ENCODE results near the gene CHST3. TPM values are rescaled to one million over a fixed set of nuclear protein-coding genes. Genes with fewer than 3 reads are reported as not detected.

The CHST3 gene
- polyA plus RNA-seq, 4 donors, result 0.22 to 7.7 (median 2.5) TPM

DNA sequence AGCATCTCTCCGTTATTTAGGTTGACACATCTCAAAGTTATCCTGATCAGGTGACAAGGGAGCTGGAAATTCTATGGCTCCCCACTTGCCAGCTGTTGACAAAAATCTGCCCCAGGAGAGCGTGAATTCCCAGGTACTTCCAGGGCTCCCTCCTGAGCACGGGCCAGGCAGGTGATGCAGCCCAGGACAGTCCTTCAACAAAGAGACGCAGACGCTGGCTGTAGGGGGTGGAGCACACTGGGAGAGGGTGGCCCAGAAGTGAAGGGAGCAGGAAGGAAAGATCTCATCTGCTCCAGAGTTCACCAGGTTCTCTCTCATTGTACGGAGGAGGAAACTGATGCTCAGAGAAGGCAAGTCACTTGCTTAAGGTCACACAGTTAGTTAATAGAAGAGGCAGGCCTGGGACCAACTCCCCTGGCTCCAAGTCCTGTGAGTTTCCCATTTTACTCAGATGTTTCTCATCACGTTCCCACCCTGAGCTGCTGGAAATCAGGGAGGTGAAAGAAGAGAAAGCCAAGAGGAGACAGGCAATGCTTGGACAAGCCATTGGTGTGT lies 41.0 kb upstream of the CHST3 start:
- Histone ChIP-seq H3K27ac (ENCODE audit: low read depth in 1 of 3, low read length in 2 of 3) (no peak overlapping the region), H3K27me3 (ENCODE audit: control insufficient read depth in 3 of 3, insufficient read depth in 3 of 3, low read length in 3 of 3) (no peaks in the 10 kb centered on the region), H3K36me3 (ENCODE audit: control insufficient read depth in 3 of 3, insufficient read depth in 2 of 3, low read depth in 1 of 3, low read length in 3 of 3) (no peaks in the 10 kb centered on the region), H3K4me1 (ENCODE audit: control insufficient read depth in 3 of 3, insufficient read depth in 2 of 3, low read depth in 1 of 3, low read length in 2 of 3) (peaks cover 0 to 17% (median 5%) of the 10 kb centered on the region in 3 donors), H3K4me3 (ENCODE audit: low read depth in 1 of 3, low read length in 3 of 3) (no peak overlapping the region), H3K9me3 (ENCODE audit: control insufficient read depth in 2 of 2, insufficient read depth in 1 of 2, low read depth in 1 of 2, low read length in 1 of 2) (no peaks in the 10 kb centered on the region)
- 64 to 72% (median 72%) methylated on average over 7 of the region's 7 CpGs for WGBS, 3 donors
- DNase-seq, result no peak
- no peak for FAIRE-seq

DNA sequence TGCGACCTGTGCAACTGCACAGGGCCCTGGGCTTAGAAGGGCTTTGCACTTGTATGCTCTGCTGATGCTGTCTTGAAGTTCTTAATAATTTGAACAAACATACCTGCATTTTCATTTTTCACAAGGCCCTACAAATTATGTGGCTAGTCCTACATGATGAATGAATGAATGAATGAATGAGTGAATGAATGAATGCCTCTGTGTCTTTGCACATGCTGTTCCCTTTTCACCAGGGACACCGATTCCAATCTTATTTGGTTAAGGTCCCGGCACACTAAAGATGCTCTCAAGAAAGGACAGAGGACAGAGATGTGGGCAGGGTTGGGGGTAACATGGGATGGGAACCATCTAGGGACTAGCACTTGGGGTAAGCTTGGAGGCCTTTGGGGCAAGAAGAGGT lies 39.4 kb upstream of the CHST3 start:
- Histone ChIP-seq H3K36me3 (ENCODE audit: control insufficient read depth in 3 of 3, insufficient read depth in 2 of 3, low read depth in 1 of 3, low read length in 3 of 3) (no peaks in the 10 kb centered on the region), H3K4me1 (ENCODE audit: control insufficient read depth in 3 of 3, insufficient read depth in 2 of 3, low read depth in 1 of 3, low read length in 2 of 3) (peaks cover 0 to 19% (median 5%) of the 10 kb centered on the region in 3 donors), H3K9me3 (ENCODE audit: control insufficient read depth in 2 of 2, insufficient read depth in 1 of 2, low read depth in 1 of 2, low read length in 1 of 2) (no peaks in the 10 kb centered on the region), H3K27ac (ENCODE audit: low read depth in 1 of 3, low read length in 2 of 3) (no peak overlapping the region), H3K27me3 (ENCODE audit: control insufficient read depth in 3 of 3, insufficient read depth in 3 of 3, low read length in 3 of 3) (no peaks in the 10 kb centered on the region), H3K4me3 (ENCODE audit: low read depth in 1 of 3, low read length in 3 of 3) (no peak overlapping the region)
- 91 to 95% (median 93%) methylated on average over 3 of the region's 3 CpGs for WGBS, 3 donors
- FAIRE-seq, result no peak
- no peak for DNase-seq

DNA sequence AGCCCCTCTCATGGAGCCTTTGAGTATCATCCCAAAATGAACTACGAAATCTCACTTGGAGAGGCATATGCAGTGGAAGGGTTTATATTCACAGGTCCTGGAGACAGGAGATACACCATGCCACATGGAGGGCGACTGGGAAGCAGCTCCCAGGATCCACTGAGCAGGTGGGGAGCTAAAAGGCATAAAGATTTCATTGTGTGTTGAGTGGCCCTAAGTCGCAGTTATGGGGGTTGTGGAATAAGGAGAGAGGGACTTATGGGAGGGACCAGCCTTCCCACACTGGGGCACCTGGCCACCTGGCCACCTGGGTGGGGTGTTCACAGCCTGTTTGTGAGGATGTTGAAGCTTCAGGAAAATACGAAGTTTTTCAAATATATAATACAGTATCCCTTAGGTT lies 37.0 kb upstream of the CHST3 start:
- peaks cover 0 to 2% of the 10 kb centered on the region in 2 donors for H3K9me3 ChIP-seq (ENCODE audit: control insufficient read depth in 2 of 2, insufficient read depth in 1 of 2, low read depth in 1 of 2, low read length in 1 of 2)
- H3K27ac ChIP-seq (ENCODE audit: low read depth in 1 of 3, low read length in 2 of 3), result no peak overlapping the region
- DNase-seq (no peak), FAIRE-seq (no peak)
- H3K27me3 ChIP-seq (ENCODE audit: control insufficient read depth in 3 of 3, insufficient read depth in 3 of 3, low read length in 3 of 3), result no peaks in the 10 kb centered on the region
- 68 to 91% (median 81%) methylated on average over 4 of the region's 4 CpGs for WGBS, 3 donors
- H3K36me3 ChIP-seq (ENCODE audit: control insufficient read depth in 3 of 3, insufficient read depth in 2 of 3, low read depth in 1 of 3, low read length in 3 of 3), result no peaks in the 10 kb centered on the region
- H3K4me3 ChIP-seq (ENCODE audit: low read depth in 1 of 3, low read length in 3 of 3), result no peak overlapping the region
- peaks cover 0 to 10% (median 0%) of the 10 kb centered on the region in 3 donors for H3K4me1 ChIP-seq (ENCODE audit: control insufficient read depth in 3 of 3, insufficient read depth in 2 of 3, low read depth in 1 of 3, low read length in 2 of 3)

DNA sequence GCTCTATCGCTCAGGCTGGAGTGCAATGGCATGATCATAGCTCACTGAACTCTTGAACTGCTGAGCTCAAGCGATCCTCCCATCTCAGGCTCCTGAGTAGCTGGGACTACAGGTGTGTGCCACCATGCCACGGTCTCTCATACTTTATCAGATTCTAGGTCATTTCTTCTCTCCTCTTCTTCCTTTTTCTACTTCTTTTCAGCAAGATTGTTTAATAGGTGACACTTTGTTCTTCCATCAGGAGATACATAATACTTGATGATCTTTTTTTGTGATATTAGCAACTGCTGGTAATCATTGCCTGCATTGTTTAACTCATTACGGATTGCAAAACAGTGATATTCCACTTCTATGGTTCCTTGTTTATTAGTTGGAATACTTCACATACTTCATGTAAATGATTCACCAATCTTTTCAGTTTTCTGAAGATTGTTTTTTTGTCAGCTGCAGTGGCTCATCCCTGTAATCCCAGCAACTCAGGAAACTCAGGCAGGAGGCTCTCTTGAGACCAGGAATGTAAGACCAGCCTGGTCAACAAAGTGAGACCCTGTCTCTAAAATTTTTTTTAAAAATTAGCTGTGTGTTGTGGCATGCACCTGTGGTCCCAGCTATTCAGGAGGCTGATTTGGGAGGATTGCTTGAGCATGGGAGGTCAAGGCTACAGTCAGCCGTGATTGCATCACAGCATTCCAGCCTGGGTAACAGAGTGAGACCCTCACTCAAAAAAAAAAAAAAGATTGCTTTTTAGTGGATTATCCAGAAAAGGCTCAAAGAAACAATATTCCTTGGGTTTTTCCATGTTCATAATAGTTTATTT lies 36.2 kb upstream of the CHST3 start:
- Histone ChIP-seq H3K9me3 (ENCODE audit: control insufficient read depth in 2 of 2, insufficient read depth in 1 of 2, low read depth in 1 of 2, low read length in 1 of 2) (peaks cover 0 to 4% of the 10 kb centered on the region in 2 donors), H3K36me3 (ENCODE audit: control insufficient read depth in 3 of 3, insufficient read depth in 2 of 3, low read depth in 1 of 3, low read length in 3 of 3) (no peaks in the 10 kb centered on the region), H3K27ac (ENCODE audit: low read depth in 1 of 3, low read length in 2 of 3) (no peak overlapping the region), H3K27me3 (ENCODE audit: control insufficient read depth in 3 of 3, insufficient read depth in 3 of 3, low read length in 3 of 3) (no peaks in the 10 kb centered on the region), H3K4me1 (ENCODE audit: control insufficient read depth in 3 of 3, insufficient read depth in 2 of 3, low read depth in 1 of 3, low read length in 2 of 3) (peaks cover 0 to 10% (median 0%) of the 10 kb centered on the region in 3 donors), H3K4me3 (ENCODE audit: low read depth in 1 of 3, low read length in 3 of 3) (no peak overlapping the region)
- DNase-seq (peak in 1 of 2 donors; percentile 55), FAIRE-seq (no peak)
- 46 to 70% (median 57%) methylated on average over 5 of the region's 5 CpGs for WGBS, 3 donors

DNA sequence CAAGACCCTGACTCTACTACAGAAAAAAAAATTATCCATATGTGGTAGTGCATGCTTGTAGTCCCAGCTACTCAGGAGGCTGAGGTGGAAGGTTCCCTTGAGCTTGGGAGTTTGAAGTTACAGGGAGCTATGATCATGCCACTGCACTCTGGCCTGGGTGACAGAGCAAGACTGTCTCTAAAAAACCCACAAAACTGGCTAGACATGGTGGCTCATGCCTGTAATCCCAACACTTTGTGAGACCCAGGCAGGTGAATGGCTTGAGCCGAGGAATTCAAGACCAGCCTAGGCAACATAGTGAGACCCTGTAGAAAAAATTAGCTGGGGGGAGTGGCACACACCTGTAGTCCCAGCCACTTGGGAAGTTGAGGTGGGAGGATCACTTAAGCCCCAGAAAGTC lies 32.9 kb upstream of the CHST3 start:
- H3K9me3 ChIP-seq (ENCODE audit: control insufficient read depth in 2 of 2, insufficient read depth in 1 of 2, low read depth in 1 of 2, low read length in 1 of 2), result peaks cover 2 to 13% of the 10 kb centered on the region in 2 donors
- H3K27me3 ChIP-seq (ENCODE audit: control insufficient read depth in 3 of 3, insufficient read depth in 3 of 3, low read length in 3 of 3), result no peaks in the 10 kb centered on the region
- no peaks in the 10 kb centered on the region for H3K36me3 ChIP-seq (ENCODE audit: control insufficient read depth in 3 of 3, insufficient read depth in 2 of 3, low read depth in 1 of 3, low read length in 3 of 3)
- FAIRE-seq (no peak), DNase-seq (no peak)
- no peak overlapping the region for H3K4me3 ChIP-seq (ENCODE audit: low read depth in 1 of 3, low read length in 3 of 3)
- WGBS, 3 donors, result 91 to 98% (median 95%) methylated on average over 1 of the region's 1 CpG
- H3K4me1 ChIP-seq (ENCODE audit: control insufficient read depth in 3 of 3, insufficient read depth in 2 of 3, low read depth in 1 of 3, low read length in 2 of 3), result peaks cover 0 to 10% (median 0%) of the 10 kb centered on the region in 3 donors
- H3K27ac ChIP-seq (ENCODE audit: low read depth in 1 of 3, low read length in 2 of 3), result no peak overlapping the region

DNA sequence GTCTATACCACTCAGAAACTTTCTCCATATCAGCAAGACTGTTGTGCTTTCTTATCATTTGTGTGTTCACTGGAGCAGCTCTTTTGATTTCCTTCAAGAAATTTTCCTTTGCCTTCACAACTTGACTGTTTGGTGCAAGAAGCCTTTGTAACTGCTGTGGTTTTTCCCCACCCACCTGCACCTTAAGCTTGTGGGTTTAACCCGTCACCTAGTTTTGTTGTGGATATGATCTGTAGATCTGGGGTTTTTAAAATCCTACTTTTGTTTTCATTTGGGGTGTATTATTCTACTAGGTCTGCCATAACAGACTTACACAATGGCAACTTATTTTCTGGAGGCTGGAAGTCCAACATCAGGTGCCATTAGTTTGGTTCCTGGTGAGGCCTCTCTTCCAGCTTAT lies 30.5 kb upstream of the CHST3 start:
- no peaks in the 10 kb centered on the region for H3K4me1 ChIP-seq (ENCODE audit: control insufficient read depth in 3 of 3, insufficient read depth in 2 of 3, low read depth in 1 of 3, low read length in 2 of 3)
- peaks cover 2 to 29% of the 10 kb centered on the region in 2 donors for H3K9me3 ChIP-seq (ENCODE audit: control insufficient read depth in 2 of 2, insufficient read depth in 1 of 2, low read depth in 1 of 2, low read length in 1 of 2)
- no peak overlapping the region for H3K4me3 ChIP-seq (ENCODE audit: low read depth in 1 of 3, low read length in 3 of 3)
- no peak overlapping the region for H3K27ac ChIP-seq (ENCODE audit: low read depth in 1 of 3, low read length in 2 of 3)
- no peaks in the 10 kb centered on the region for H3K27me3 ChIP-seq (ENCODE audit: control insufficient read depth in 3 of 3, insufficient read depth in 3 of 3, low read length in 3 of 3)
- WGBS, 3 donors, result 68 to 78% (median 76%) methylated on average over 1 of the region's 1 CpG
- H3K36me3 ChIP-seq (ENCODE audit: control insufficient read depth in 3 of 3, insufficient read depth in 2 of 3, low read depth in 1 of 3, low read length in 3 of 3), result no peaks in the 10 kb centered on the region
- no peak for DNase-seq
- no peak for FAIRE-seq

DNA sequence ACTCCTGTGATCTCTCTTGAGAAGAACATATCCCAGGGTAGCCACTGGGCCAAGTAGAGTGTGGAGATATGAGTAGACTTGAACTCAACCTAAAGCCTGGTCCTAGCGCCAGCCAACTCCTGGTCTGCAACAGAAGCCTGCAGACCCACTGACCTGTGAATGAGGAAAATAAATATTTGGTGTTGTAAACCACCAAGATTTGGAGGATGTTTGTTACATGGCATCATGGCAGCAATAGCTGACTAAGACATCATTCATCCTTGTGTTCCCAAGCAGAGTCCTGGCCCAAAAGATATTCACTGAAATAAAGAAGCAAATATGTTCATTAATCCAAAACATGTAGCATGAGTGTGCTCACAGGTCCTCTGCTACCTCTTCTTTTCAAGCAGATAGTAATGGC lies 26.0 kb upstream of the CHST3 start:
- no peaks in the 10 kb centered on the region for H3K36me3 ChIP-seq (ENCODE audit: control insufficient read depth in 3 of 3, insufficient read depth in 2 of 3, low read depth in 1 of 3, low read length in 3 of 3)
- H3K27me3 ChIP-seq (ENCODE audit: control insufficient read depth in 3 of 3, insufficient read depth in 3 of 3, low read length in 3 of 3), result peaks cover 0 to 2% (median 0%) of the 10 kb centered on the region in 3 donors
- no peak overlapping the region for H3K4me3 ChIP-seq (ENCODE audit: low read depth in 1 of 3, low read length in 3 of 3)
- H3K27ac ChIP-seq (ENCODE audit: low read depth in 1 of 3, low read length in 2 of 3), result no peak overlapping the region
- no peak for FAIRE-seq
- 96 to 100% (median 97%) methylated on average over 1 of the region's 1 CpG for WGBS, 3 donors
- no peaks in the 10 kb centered on the region for H3K4me1 ChIP-seq (ENCODE audit: control insufficient read depth in 3 of 3, insufficient read depth in 2 of 3, low read depth in 1 of 3, low read length in 2 of 3)
- no peak for DNase-seq
- peaks cover 0 to 31% of the 10 kb centered on the region in 2 donors for H3K9me3 ChIP-seq (ENCODE audit: control insufficient read depth in 2 of 2, insufficient read depth in 1 of 2, low read depth in 1 of 2, low read length in 1 of 2)

DNA sequence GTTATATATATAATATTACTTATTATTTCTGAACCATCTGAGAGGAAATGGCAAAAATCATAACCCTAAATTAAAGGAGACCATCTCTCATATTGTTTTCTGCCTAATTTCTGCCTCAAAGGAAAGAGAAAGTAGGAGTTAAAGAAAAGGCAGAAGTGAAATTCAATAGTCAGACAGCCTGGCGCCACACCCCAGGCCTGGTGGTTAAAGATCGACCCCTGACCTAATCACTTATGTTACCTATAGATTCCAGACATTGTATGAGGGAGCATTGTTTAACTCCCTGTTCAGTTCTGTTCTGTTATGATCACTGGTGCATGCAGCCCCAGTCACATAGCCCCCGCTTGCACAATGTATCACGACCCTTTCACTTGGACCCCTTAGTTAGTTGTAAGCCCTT lies 24.9 kb upstream of the CHST3 start:
- Histone ChIP-seq H3K27ac (ENCODE audit: low read depth in 1 of 3, low read length in 2 of 3) (no peak overlapping the region), H3K27me3 (ENCODE audit: control insufficient read depth in 3 of 3, insufficient read depth in 3 of 3, low read length in 3 of 3) (peaks cover 0 to 2% (median 0%) of the 10 kb centered on the region in 3 donors), H3K4me1 (ENCODE audit: control insufficient read depth in 3 of 3, insufficient read depth in 2 of 3, low read depth in 1 of 3, low read length in 2 of 3) (no peaks in the 10 kb centered on the region), H3K9me3 (ENCODE audit: control insufficient read depth in 2 of 2, insufficient read depth in 1 of 2, low read depth in 1 of 2, low read length in 1 of 2) (peaks cover 0 to 37% of the 10 kb centered on the region in 2 donors), H3K4me3 (ENCODE audit: low read depth in 1 of 3, low read length in 3 of 3) (no peak overlapping the region), H3K36me3 (ENCODE audit: control insufficient read depth in 3 of 3, insufficient read depth in 2 of 3, low read depth in 1 of 3, low read length in 3 of 3) (no peaks in the 10 kb centered on the region)
- FAIRE-seq (no peak), DNase-seq (no peak)
- 62 to 79% (median 72%) methylated on average over 4 of the region's 4 CpGs for WGBS, 3 donors
